GM13977 (cell line): ENCODE data around the gene IL15RA.

Source experiments
- DNase-seq: peaks from one replicate; pipeline ENCODE4 v3.0.0; 2012; ENCODE audit warnings: low spot score
- CTCF ChIP-seq: IDR thresholded peaks from 2 replicates; pipeline ENCODE4 v1.5.1; 2012; ENCODE audit warnings: mild to moderate bottlenecking, control low read depth; ENCODE audit not compliant: insufficient read depth; ENCODE audit errors: extremely low read depth, missing control alignments
- in situ Hi-C: fragments of 300-500 bp; cut with MboI; formaldehyde crosslinking; loops from one replicate; pipeline ENCODE4 v1.12.0; 2022; ENCODE audit warnings: low sequenced_read_pairs, low pct_unique_long_range_greater_than_20kb, mixed read lengths, inconsistent platforms; ENCODE audit not compliant: unreplicated experiment

IL15RA gene

GRCh38 chr10:5981529-5981928 lies 4.2 kb upstream of the IL15RA start:
- TF ChIP-seq CTCF = no peak
- DNase-seq = no peak
- in situ Hi-C loops = no loop called here

GRCh38 chr10:5978230-5978489 lies 817 bp upstream of the IL15RA start:
- DNase-seq = no peak
- in situ Hi-C loops = no loop called here
- no peak for TF ChIP-seq CTCF

- in situ Hi-C loops = no loop called here
- peak; percentile 44 for DNase-seq
- no peak for TF ChIP-seq CTCF
These were observed 552 bp downstream of the IL15RA start for GRCh38 chr10:5976512-5977470.

GRCh38 chr10:5975641-5976473 lies 1.5 kb downstream of the IL15RA start:
- no peak for TF ChIP-seq CTCF
- in situ Hi-C loops = no loop called here
- DNase-seq = peak; percentile 90

- no peak for TF ChIP-seq CTCF
- no peak for DNase-seq
- in situ Hi-C loops = no loop called here
These were observed 4.3 kb downstream of the IL15RA start for GRCh38 chr10:5973069-5973468.

GRCh38 chr10:5971886-5972285 lies 5.5 kb downstream of the IL15RA start:
- no peak for DNase-seq
- no peak for TF ChIP-seq CTCF
- in situ Hi-C loops = no loop called here
